HFF-Myc (cell line): ENCODE results near the gene WBP2NL.

Experiments used
- DNase-seq: peaks from one replicate; pipeline ENCODE4 v3.0.0-alpha.2; 2011; ENCODE audit warnings: low read depth; ENCODE audit errors: extremely low read depth
- H3K4me3 ChIP-seq: replicated peaks from 2 replicates; pipeline ENCODE4 v1.5.1; 2011; ENCODE audit warnings: low read depth, mild to moderate bottlenecking, control low read depth, low read length
- CTCF ChIP-seq: IDR thresholded peaks from 2 replicates; pipeline ENCODE4 v1.5.1; 2012; ENCODE audit warnings: mild to moderate bottlenecking, low read depth, low read length, control low read depth; ENCODE audit errors: missing control alignments

The WBP2NL gene

GRCh38 chr22:42025421-42025820 lies 26.8 kb downstream of the WBP2NL start:
- H3K4me3 ChIP-seq, result no peak overlapping the region
- TF ChIP-seq CTCF, result no peak
- DNase-seq, result no peak

GRCh38 chr22:42026705-42027104 lies 28.1 kb downstream of the WBP2NL start:
- H3K4me3 ChIP-seq, result no peak overlapping the region
- TF ChIP-seq CTCF, result no peak
- DNase-seq, result no peak

- H3K4me3 ChIP-seq, result no peak overlapping the region
- TF ChIP-seq CTCF, result no peak
- no peak for DNase-seq
These were observed 34.9 kb downstream of the WBP2NL start for GRCh38 chr22:42033263-42034181.

- H3K4me3 ChIP-seq, result no peak overlapping the region
- TF ChIP-seq CTCF, result no peak
- no peak for DNase-seq
These were observed 36.7 kb downstream of the WBP2NL start for GRCh38 chr22:42035256-42035655.

GRCh38 chr22:42039271-42039670 lies 40.7 kb downstream of the WBP2NL start:
- H3K4me3 ChIP-seq, result no peak overlapping the region
- no peak for DNase-seq
- TF ChIP-seq CTCF, result no peak

GRCh38 chr22:42041784-42042183 lies 43.2 kb downstream of the WBP2NL start:
- no peak for TF ChIP-seq CTCF
- no peak for DNase-seq
- H3K4me3 ChIP-seq, result no peak overlapping the region
